ENCODE results near the gene C2orf42. TPM values are rescaled to one million over a fixed set of nuclear protein-coding genes. Genes with fewer than 3 reads are reported as not detected.

Gene C2orf42
- total RNA-seq, 6 experiments from 2014 or later: 10.9 to 22.5 (median 16.7) TPM

DNA sequence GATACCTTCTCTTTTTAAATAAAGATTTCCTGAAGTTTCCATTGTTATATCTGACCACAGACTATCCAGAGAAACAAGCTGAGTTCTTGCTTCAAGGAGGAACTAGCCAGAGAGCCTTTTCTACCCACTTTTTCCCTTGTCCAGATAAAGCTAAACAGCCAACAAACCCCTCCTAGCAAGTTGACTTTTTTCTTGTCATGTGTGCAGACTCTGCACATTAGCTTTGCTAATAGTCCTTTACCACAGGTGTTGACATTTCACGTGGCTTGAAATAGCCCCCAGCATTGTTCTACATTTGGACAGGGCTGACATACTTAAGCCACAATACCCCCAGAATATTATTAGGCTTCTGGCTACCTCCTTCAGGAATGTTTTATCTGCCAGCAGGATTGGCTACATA lies 62.8 kb downstream of the C2orf42 start:
- Histone ChIP-seq H3K9me3 (no peaks in the 10 kb centered on the region), H3K27ac (no peak overlapping the region), H3K36me3 (no peaks in the 10 kb centered on the region), H3K4me3 (no peak overlapping the region), H3K4me1 (peaks cover 0 to 20% (median 7%) of the 10 kb centered on the region in 4 donors), H3K27me3 (no peaks in the 10 kb centered on the region)
- TF ChIP-seq POLR2A (IDR thresholded peaks at IDR 0.05) (no peak), CTCF (IDR thresholded peaks at IDR 0.05) (no peak)
- DNase-seq: no peak
- intact Hi-C loops (cut with DNase I): no loop called here
- 45% methylated on average over 1 of the region's 1 CpG for WGBS (ENCODE audit: insufficient coverage, low coverage, low lambda C conversion rate, missing lambda C conversion rate)
- ATAC-seq: no peak

DNA sequence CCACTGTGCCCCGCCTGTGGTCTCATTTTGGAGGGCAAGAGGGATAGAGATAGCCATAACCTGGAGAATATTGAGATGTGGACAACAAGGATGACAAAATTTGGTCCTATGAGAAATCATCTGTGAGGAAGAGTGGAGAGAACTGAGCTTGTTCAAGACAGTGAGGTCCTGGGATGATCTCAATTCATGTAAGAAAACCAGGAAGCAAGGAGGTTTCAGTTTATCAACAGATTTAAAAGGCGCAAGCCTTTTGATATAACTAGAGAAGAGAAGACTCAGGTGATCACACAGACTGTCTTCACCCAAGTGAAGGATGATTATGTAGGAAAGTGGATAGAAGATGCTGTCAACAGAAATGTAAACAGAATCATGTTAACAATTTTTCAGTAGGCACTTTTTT lies 64.4 kb downstream of the C2orf42 start:
- Histone ChIP-seq H3K27me3 (no peaks in the 10 kb centered on the region), H3K9me3 (no peaks in the 10 kb centered on the region), H3K27ac (peak overlapping the region in 1 of 3 donors; percentile 98), H3K36me3 (no peaks in the 10 kb centered on the region), H3K4me3 (no peak overlapping the region), H3K4me1 (peaks cover 0 to 10% (median 2%) of the 10 kb centered on the region in 4 donors)
- DNase-seq: no peak
- ATAC-seq: no peak
- WGBS (ENCODE audit: insufficient coverage, low coverage, low lambda C conversion rate, missing lambda C conversion rate): 79% methylated on average over 2 of the region's 2 CpGs
- intact Hi-C loops (cut with DNase I): no loop called here
- TF ChIP-seq POLR2A (IDR thresholded peaks at IDR 0.05) (no peak), CTCF (IDR thresholded peaks at IDR 0.05) (no peak)

DNA sequence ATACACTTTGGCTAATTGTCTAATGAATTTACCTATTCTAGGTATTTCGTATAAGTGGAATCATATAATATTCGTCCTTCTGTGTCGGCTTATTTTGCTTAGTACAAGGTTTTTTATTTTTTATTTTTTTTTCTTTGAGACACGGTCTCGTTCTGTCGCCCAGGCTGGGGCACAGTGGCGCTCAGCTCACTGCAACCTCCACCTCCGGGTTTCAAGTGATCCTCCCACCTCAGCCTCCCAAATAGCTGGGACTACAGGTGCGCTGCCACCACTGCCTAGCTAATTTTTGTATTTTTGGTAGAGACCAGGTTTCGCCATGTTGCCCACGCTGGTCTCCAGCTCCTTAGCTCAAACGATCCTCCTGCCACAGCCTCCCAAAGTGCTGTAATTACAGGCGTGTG lies 65.3 kb downstream of the C2orf42 start:
- TF ChIP-seq POLR2A (IDR thresholded peaks at IDR 0.05): no peak
- Histone ChIP-seq H3K36me3 (no peaks in the 10 kb centered on the region), H3K4me1 (peaks cover 0 to 8% (median 0%) of the 10 kb centered on the region in 4 donors), H3K9me3 (no peaks in the 10 kb centered on the region), H3K4me3 (peak overlapping the region in 2 of 3 donors; percentile 58 to 66), H3K27me3 (no peaks in the 10 kb centered on the region), H3K27ac (peak overlapping the region; percentile 98 to 100 (median 100))
- 48% methylated on average over 10 of the region's 13 CpGs for WGBS (ENCODE audit: insufficient coverage, low coverage, low lambda C conversion rate, missing lambda C conversion rate)
- ATAC-seq (no peak), DNase-seq (no peak)
- intact Hi-C loops (cut with DNase I): no loop called here

DNA sequence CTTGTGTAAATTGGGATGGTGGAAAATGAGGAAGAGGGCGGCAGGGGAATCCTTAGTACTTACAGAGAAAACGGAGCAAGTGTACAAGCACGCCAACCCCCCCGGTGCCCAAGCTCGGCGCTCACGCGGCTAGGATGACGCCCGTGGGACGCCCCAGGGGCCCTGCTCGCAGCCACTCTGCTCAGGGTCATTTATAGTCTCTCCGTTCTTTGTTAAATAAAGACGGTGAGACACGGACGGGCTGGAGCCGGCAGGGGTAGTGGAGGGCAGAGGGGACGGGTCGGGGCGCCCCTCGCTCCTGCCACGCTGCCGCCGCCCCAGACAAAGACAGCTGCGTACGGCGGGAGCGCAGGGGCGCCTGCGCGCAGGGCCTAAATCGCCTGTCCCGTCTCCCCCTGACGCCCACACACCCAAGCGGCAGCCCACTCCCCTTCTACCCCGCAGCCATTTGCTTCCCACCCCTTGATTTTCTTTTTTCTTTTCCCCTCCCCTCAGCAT lies 65.8 kb downstream of the C2orf42 start:
- TF ChIP-seq POLR2A (IDR thresholded peaks at IDR 0.05): peak; percentile 36
- no peak for TF ChIP-seq CTCF (IDR thresholded peaks at IDR 0.05)
- Histone ChIP-seq H3K9me3 (no peaks in the 10 kb centered on the region), H3K4me3 (peak overlapping the region; percentile 45 to 66 (median 58)), H3K36me3 (no peaks in the 10 kb centered on the region), H3K27ac (peak overlapping the region; percentile 98 to 100 (median 100)), H3K27me3 (no peaks in the 10 kb centered on the region), H3K4me1 (peaks cover 0 to 8% (median 0%) of the 10 kb centered on the region in 4 donors)
- ATAC-seq: peak; percentile 58 to 70 (median 70)
- intact Hi-C loops (cut with DNase I): no loop called here
- peak; percentile 71 to 79 (median 73) for DNase-seq
- 0% methylated on average over 9 of the region's 36 CpGs for WGBS (ENCODE audit: insufficient coverage, low coverage, low lambda C conversion rate, missing lambda C conversion rate)

- H3K9me3 ChIP-seq: no peaks in the 10 kb centered on the region
- no peaks in the 10 kb centered on the region for H3K27me3 ChIP-seq
- H3K4me1 ChIP-seq: peaks cover 0 to 8% (median 0%) of the 10 kb centered on the region in 4 donors
- ATAC-seq (no peak), DNase-seq (no peak)
- no peak for TF ChIP-seq CTCF (IDR thresholded peaks at IDR 0.05)
- TF ChIP-seq POLR2A (IDR thresholded peaks at IDR 0.05): no peak
- H3K4me3 ChIP-seq: peak overlapping the region in 2 of 3 donors; percentile 58 to 66
- WGBS (ENCODE audit: insufficient coverage, low coverage, low lambda C conversion rate, missing lambda C conversion rate): 32% methylated on average over 10 of the region's 11 CpGs
- intact Hi-C loops (cut with DNase I): no loop called here
- H3K36me3 ChIP-seq: no peaks in the 10 kb centered on the region
- peak overlapping the region; percentile 98 to 100 (median 100) for H3K27ac ChIP-seq
Measured at GRCh38 chr2:70123829-70124116, 67.0 kb downstream of the C2orf42 start.

Measured in right lobe of liver (tissue), 6 donors.